ENCODE data around the gene EFL1. TPM values are rescaled to one million over a fixed set of nuclear protein-coding genes. Genes with fewer than 3 reads are reported as not detected.
"Not testable (repeated sequence)": the region's sequence is repeated elsewhere in the genome, so short reads cannot be mapped to it uniquely, and the experiment has no call there.

Gene EFL1
- polyA plus RNA-seq, 1 donor (not counting 4 experiments of a cell fraction or from before 2014, with no cell fraction given), result 32.0 TPM

DNA sequence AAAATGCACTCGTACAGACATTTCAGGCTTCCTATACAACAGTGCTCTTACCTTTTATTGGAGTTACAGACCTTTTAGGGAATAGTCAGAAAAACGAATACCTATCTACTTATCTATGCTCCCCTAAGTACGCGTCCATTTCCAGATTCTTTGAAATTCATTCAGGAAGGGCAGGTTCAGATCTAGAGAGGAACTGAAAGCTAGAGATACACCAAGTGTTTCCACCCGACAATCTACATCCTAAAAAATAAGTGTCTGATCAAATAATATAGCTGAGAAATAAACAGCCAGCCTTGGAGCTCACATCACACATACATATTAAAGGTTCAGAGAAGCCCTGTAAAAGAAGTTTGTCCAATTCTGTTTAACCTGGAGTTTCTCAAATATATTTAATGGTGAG lies 18.9 kb downstream of the EFL1 start:
- H3K9me3 ChIP-seq (ENCODE audit: control insufficient read depth, low read depth, low read length); FAIRE-seq; H3K36me3 ChIP-seq (ENCODE audit: control insufficient read depth in 2 of 2, extremely low read depth in 1 of 2, insufficient read depth in 2 of 2, low read length in 2 of 2); H3K4me2 ChIP-seq (ENCODE audit: control insufficient read depth, extremely low read depth, insufficient read depth, low read depth, low read length); H4K20me1 ChIP-seq (ENCODE audit: control insufficient read depth, extremely low read depth, insufficient read depth, low read length); DNase-seq (ENCODE audit: low read depth, low spot score); H3K4me3 ChIP-seq (ENCODE audit: control insufficient read depth in 2 of 3, extremely low read depth in 1 of 3, insufficient read depth in 2 of 3, low read depth in 1 of 3, low read length in 3 of 3); H2AFZ ChIP-seq (ENCODE audit: control insufficient read depth, low read length); H3K27ac ChIP-seq (ENCODE audit: control insufficient read depth, insufficient read depth, low read length); dilution Hi-C loops (cut with MboI; ENCODE audit: extremely low pct_ligation_motif_present, low sequenced_read_pairs); H3K27me3 ChIP-seq (ENCODE audit: control insufficient read depth, extremely low read depth, insufficient read depth, low read length); H3K79me2 ChIP-seq (ENCODE audit: control insufficient read depth, insufficient read depth, low read length); H3K9ac ChIP-seq (ENCODE audit: control insufficient read depth, extremely low read depth, insufficient read depth, low read length); H3K4me1 ChIP-seq (ENCODE audit: control insufficient read depth, extremely low read depth, insufficient read depth, low read length); H3K9me1 ChIP-seq (ENCODE audit: control insufficient read depth, extremely low read depth, insufficient read depth, low read length): not testable (repeated sequence)

DNA sequence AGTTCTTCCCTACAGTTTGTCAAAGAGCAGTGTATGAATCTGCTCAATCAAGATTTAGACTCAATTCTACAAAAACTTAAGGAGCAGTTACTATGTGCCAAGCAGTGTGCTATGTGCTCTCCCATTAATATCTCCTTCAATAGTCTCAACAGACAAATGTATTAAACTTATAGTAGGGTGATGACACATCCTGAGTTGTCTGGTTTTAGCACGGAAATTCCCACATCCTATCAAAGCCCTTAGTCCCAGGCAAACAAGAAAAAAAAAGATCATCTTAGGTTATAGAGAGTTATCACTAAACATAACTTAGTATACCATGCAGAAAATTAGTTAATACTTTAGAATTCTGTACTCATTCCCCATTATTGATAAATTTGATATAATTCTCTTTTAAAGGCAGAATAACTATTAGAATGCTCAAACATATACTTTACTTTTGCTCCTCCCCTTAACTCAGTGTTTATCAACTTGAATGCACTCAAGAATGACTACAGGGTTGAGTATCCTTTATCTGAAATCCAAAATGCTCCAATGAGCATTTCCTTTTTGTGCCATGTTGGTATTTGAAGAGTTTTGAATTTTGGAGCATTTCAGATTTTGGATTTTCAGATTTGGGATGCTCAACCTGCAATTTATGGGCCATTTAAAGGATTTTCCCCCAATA lies 20.6 kb downstream of the EFL1 start:
- H3K79me2 ChIP-seq (ENCODE audit: control insufficient read depth, insufficient read depth, low read length); H2AFZ ChIP-seq (ENCODE audit: control insufficient read depth, low read length); H3K4me1 ChIP-seq (ENCODE audit: control insufficient read depth, extremely low read depth, insufficient read depth, low read length); H3K27me3 ChIP-seq (ENCODE audit: control insufficient read depth, extremely low read depth, insufficient read depth, low read length); H3K9me3 ChIP-seq (ENCODE audit: control insufficient read depth, low read depth, low read length); DNase-seq (ENCODE audit: low read depth, low spot score); H3K4me3 ChIP-seq (ENCODE audit: control insufficient read depth in 2 of 3, extremely low read depth in 1 of 3, insufficient read depth in 2 of 3, low read depth in 1 of 3, low read length in 3 of 3); H3K9me1 ChIP-seq (ENCODE audit: control insufficient read depth, extremely low read depth, insufficient read depth, low read length); dilution Hi-C loops (cut with MboI; ENCODE audit: extremely low pct_ligation_motif_present, low sequenced_read_pairs); H3K36me3 ChIP-seq (ENCODE audit: control insufficient read depth in 2 of 2, extremely low read depth in 1 of 2, insufficient read depth in 2 of 2, low read length in 2 of 2); H4K20me1 ChIP-seq (ENCODE audit: control insufficient read depth, extremely low read depth, insufficient read depth, low read length); H3K9ac ChIP-seq (ENCODE audit: control insufficient read depth, extremely low read depth, insufficient read depth, low read length): not testable (repeated sequence)
- peak overlapping the region; percentile 33 for H3K27ac ChIP-seq (ENCODE audit: control insufficient read depth, insufficient read depth, low read length)
- peak overlapping the region; percentile 20 for H3K4me2 ChIP-seq (ENCODE audit: control insufficient read depth, extremely low read depth, insufficient read depth, low read depth, low read length)
- FAIRE-seq, result peak; percentile 61

DNA sequence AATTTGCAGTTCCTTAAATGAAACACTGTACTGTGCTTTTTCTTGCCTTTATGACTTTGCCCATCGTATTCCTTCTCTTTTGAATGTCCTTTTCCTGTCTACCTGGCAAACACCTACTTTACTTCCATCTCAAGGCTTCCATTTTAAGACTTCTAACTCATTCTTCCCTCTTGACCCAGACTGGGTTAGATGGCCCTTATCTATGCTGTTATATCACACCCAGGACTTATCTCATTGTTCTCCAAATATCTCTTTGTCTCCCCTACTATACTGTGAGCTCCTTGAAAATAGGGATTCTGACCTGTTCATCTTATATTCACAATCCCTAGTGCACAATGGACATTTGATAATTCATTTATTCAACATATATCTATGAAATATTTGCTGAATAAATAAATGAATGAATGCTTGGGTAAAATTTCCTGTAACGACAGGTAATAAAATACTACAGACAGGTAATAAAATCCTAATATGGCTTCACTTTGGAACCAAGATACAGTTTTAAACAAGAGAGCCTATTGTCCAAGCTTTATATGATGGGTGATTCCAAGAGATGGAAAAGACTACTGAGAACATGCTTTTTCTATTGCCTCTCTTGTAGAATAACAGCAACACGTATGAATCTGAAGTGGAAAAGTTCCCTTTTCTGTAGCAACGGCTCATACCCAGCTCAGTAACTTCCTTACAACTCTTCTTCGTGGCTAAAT lies 22.7 kb downstream of the EFL1 start:
- H3K36me3 ChIP-seq (ENCODE audit: control insufficient read depth in 2 of 2, extremely low read depth in 1 of 2, insufficient read depth in 2 of 2, low read length in 2 of 2), result peaks cover 3 to 7% of the 10 kb centered on the region in 2 experiments
- no peaks in the 10 kb centered on the region for H4K20me1 ChIP-seq (ENCODE audit: control insufficient read depth, extremely low read depth, insufficient read depth, low read length)
- H3K27ac ChIP-seq (ENCODE audit: control insufficient read depth, insufficient read depth, low read length), result no peak overlapping the region
- TF ChIP-seq, protein P1, sequence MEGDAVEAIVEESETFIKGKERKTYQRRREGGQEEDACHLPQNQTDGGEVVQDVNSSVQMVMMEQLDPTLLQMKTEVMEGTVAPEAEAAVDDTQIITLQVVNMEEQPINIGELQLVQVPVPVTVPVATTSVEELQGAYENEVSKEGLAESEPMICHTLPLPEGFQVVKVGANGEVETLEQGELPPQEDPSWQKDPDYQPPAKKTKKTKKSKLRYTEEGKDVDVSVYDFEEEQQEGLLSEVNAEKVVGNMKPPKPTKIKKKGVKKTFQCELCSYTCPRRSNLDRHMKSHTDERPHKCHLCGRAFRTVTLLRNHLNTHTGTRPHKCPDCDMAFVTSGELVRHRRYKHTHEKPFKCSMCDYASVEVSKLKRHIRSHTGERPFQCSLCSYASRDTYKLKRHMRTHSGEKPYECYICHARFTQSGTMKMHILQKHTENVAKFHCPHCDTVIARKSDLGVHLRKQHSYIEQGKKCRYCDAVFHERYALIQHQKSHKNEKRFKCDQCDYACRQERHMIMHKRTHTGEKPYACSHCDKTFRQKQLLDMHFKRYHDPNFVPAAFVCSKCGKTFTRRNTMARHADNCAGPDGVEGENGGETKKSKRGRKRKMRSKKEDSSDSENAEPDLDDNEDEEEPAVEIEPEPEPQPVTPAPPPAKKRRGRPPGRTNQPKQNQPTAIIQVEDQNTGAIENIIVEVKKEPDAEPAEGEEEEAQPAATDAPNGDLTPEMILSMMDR (optimal IDR thresholded peaks at IDR 0.05 in 1 of 3, IDR thresholded peaks at IDR 0.05 in 1 of 3, conservative IDR thresholded peaks at IDR 0.05 in 1 of 3; ENCODE audit: extremely low read depth in 1 of 3, insufficient read depth in 2 of 3, low read length in 3 of 3), result no peak
- H3K4me3 ChIP-seq (ENCODE audit: control insufficient read depth in 2 of 3, extremely low read depth in 1 of 3, insufficient read depth in 2 of 3, low read depth in 1 of 3, low read length in 3 of 3), result no peak overlapping the region
- no peaks in the 10 kb centered on the region for H3K9me1 ChIP-seq (ENCODE audit: control insufficient read depth, extremely low read depth, insufficient read depth, low read length)
- no peaks in the 10 kb centered on the region for H3K27me3 ChIP-seq (ENCODE audit: control insufficient read depth, extremely low read depth, insufficient read depth, low read length)
- dilution Hi-C loops (cut with MboI; ENCODE audit: extremely low pct_ligation_motif_present, low sequenced_read_pairs), result no loop called here
- DNase-seq (ENCODE audit: low read depth, low spot score), result no peak
- no peak overlapping the region for H2AFZ ChIP-seq (ENCODE audit: control insufficient read depth, low read length)
- H3K4me2 ChIP-seq (ENCODE audit: control insufficient read depth, extremely low read depth, insufficient read depth, low read depth, low read length), result no peak overlapping the region
- H3K4me1 ChIP-seq (ENCODE audit: control insufficient read depth, extremely low read depth, insufficient read depth, low read length), result peaks cover 4% of the 10 kb centered on the region
- FAIRE-seq, result no peak
- H3K9me3 ChIP-seq (ENCODE audit: control insufficient read depth, low read depth, low read length), result no peaks in the 10 kb centered on the region
- no peaks in the 10 kb centered on the region for H3K79me2 ChIP-seq (ENCODE audit: control insufficient read depth, insufficient read depth, low read length)
- H3K9ac ChIP-seq (ENCODE audit: control insufficient read depth, extremely low read depth, insufficient read depth, low read length), result no peak overlapping the region

DNA sequence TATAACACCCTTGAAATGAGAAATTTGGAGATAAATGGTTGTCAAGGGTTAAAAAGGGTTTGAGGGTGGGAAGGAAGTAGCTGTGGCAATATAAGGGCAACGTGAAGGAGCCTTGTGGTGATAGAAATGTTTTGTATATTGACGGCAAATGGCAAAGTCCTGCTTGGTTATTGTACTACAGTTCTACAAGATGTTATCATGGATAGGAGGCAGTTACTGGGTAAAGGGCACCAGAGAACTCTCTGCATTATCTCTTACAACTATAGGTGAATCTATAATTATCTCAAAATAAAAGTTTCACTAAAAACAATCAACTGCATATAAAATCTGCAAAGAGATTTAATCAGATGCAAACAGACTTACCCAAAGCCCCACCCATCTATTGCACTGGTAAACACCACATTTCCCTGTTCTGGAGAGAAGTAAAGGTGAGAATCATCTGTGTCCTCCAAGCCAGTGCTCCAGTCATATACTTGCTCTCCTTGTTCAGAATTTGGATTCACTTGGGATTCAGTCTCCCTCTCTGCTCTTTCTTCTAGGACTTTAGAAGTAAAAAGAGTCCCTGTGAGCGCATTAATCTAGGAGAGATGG lies 24.5 kb downstream of the EFL1 start:
- H3K4me3 ChIP-seq (ENCODE audit: control insufficient read depth in 2 of 3, extremely low read depth in 1 of 3, insufficient read depth in 2 of 3, low read depth in 1 of 3, low read length in 3 of 3); H3K9me3 ChIP-seq (ENCODE audit: control insufficient read depth, low read depth, low read length); H2AFZ ChIP-seq (ENCODE audit: control insufficient read depth, low read length); DNase-seq (ENCODE audit: low read depth, low spot score); H3K27me3 ChIP-seq (ENCODE audit: control insufficient read depth, extremely low read depth, insufficient read depth, low read length); H3K79me2 ChIP-seq (ENCODE audit: control insufficient read depth, insufficient read depth, low read length); H3K4me2 ChIP-seq (ENCODE audit: control insufficient read depth, extremely low read depth, insufficient read depth, low read depth, low read length); dilution Hi-C loops (cut with MboI; ENCODE audit: extremely low pct_ligation_motif_present, low sequenced_read_pairs); FAIRE-seq; H3K9ac ChIP-seq (ENCODE audit: control insufficient read depth, extremely low read depth, insufficient read depth, low read length); H3K27ac ChIP-seq (ENCODE audit: control insufficient read depth, insufficient read depth, low read length); H3K9me1 ChIP-seq (ENCODE audit: control insufficient read depth, extremely low read depth, insufficient read depth, low read length); H3K36me3 ChIP-seq (ENCODE audit: control insufficient read depth in 2 of 2, extremely low read depth in 1 of 2, insufficient read depth in 2 of 2, low read length in 2 of 2); H3K4me1 ChIP-seq (ENCODE audit: control insufficient read depth, extremely low read depth, insufficient read depth, low read length); H4K20me1 ChIP-seq (ENCODE audit: control insufficient read depth, extremely low read depth, insufficient read depth, low read length): not testable (repeated sequence)
